OCI-LY3 (cell line): Measurements from ENCODE around the gene GSAP.
A peak's percentile ranks its signal among the peaks of the same experiment; 100 is the strongest.

Experiments
- H2AFZ ChIP-seq: fragments of 200-600, 300-600 bp; shearing (Covaris generic); 2 replicates; pipeline ENCODE4 v1.6.0; 2014; ENCODE audit warnings: antibody characterized with exemption, low read depth, low read length
- H3K27ac ChIP-seq: fragments of 200-600, 300-600 bp; sonication (generic); 2 replicates; pipeline ENCODE4 v1.5.1; 2014; ENCODE audit warnings: mild to moderate bottlenecking, low read length, moderate library complexity, mixed read lengths
- H3K27me3 ChIP-seq: fragments of 200-600, 300-600 bp; sonication (generic); 2 replicates; pipeline ENCODE4 v1.6.1; 2014; ENCODE audit warnings: low read depth, low read length, mixed read lengths
- H3K36me3 ChIP-seq: fragments of 200-600, 300-600 bp; sonication (generic); replicated peaks from 2 replicates; pipeline ENCODE3; 2014; ENCODE audit warnings: low read depth, low read length, mixed read lengths
- H3K4me1 ChIP-seq: fragments of 300-600, 200-600 bp; sonication (generic); 2 replicates; pipeline ENCODE4 v1.6.1; 2014; ENCODE audit warnings: low read length, mixed read lengths
- H3K4me2 ChIP-seq: fragments of 200-600, 300-600 bp; sonication (generic); 2 replicates; pipeline ENCODE4 v1.6.1; 2014; ENCODE audit warnings: low read length, mixed read lengths
- H3K4me3 ChIP-seq: fragments of 300-600, 200-600 bp; sonication (generic); 2 replicates; pipeline ENCODE4 v1.5.1; 2014; ENCODE audit warnings: antibody characterized with exemption, mild to moderate bottlenecking, low read length, moderate library complexity
- H3K79me2 ChIP-seq: fragments of 300-600, 200-600 bp; shearing (Covaris generic); 2 replicates; pipeline ENCODE4 v1.6.1; 2014; ENCODE audit warnings: mild to moderate bottlenecking, low read length, mixed read lengths
- H3K9ac ChIP-seq: fragments of 300-600, 200-600 bp; shearing (Covaris generic); 2 replicates; pipeline ENCODE4 v1.6.0; 2014; ENCODE audit warnings: mild to moderate bottlenecking, low read length, moderate library complexity
- H3K9me3 ChIP-seq: fragments of 200-600, 300-600 bp; shearing (Covaris generic); 2 replicates; pipeline ENCODE4 v1.6.1; 2014; ENCODE audit warnings: low read length, mixed read lengths; ENCODE audit not compliant: insufficient read depth
- H4K20me1 ChIP-seq: fragments of 200-600, 300-600 bp; sonication (generic); 2 replicates; pipeline ENCODE4 v1.6.1; 2016; ENCODE audit warnings: low read length, mixed read lengths; ENCODE audit not compliant: insufficient read depth
- EZH2phosphoT487 ChIP-seq: fragments of 200-600 bp; shearing (Covaris generic); IDR thresholded peaks from 2 replicates; pipeline ENCODE4 v1.6.1; 2018; ENCODE audit warnings: antibody characterized with exemption, mixed run types, low read depth
- TF ChIP-seq, protein P1 (sequence below): fragments of 200-600, 300-600 bp; sonication (generic); IDR thresholded peaks from 2 replicates; pipeline ENCODE4 v1.5.1; 2014; ENCODE audit warnings: antibody characterized with exemption, low read length, low read depth

Gene GSAP

DNA sequence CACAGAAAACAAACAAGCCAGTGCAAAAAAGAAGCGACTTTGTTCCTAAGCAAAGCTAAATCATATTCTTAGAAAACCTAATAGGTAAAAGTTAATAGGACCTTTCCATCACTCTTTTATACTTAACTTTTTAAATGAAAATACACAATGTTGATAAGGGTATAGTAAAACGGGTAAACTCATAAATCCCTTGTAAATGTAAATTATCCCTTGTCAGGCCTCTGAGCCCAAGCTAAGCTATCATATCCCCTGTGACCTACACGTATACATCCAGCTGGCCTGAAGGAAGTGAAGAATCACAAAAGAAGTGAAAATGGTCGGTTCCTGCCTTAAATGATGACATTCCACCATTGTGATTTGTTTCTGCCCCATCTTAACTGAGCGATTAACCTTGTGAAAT lies 76.4 kb downstream of the GSAP start:
- TF ChIP-seq, protein P1, sequence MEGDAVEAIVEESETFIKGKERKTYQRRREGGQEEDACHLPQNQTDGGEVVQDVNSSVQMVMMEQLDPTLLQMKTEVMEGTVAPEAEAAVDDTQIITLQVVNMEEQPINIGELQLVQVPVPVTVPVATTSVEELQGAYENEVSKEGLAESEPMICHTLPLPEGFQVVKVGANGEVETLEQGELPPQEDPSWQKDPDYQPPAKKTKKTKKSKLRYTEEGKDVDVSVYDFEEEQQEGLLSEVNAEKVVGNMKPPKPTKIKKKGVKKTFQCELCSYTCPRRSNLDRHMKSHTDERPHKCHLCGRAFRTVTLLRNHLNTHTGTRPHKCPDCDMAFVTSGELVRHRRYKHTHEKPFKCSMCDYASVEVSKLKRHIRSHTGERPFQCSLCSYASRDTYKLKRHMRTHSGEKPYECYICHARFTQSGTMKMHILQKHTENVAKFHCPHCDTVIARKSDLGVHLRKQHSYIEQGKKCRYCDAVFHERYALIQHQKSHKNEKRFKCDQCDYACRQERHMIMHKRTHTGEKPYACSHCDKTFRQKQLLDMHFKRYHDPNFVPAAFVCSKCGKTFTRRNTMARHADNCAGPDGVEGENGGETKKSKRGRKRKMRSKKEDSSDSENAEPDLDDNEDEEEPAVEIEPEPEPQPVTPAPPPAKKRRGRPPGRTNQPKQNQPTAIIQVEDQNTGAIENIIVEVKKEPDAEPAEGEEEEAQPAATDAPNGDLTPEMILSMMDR = no peak
- TF ChIP-seq EZH2phosphoT487 = no peak
- H3K79me2 ChIP-seq = no peaks in the 10 kb centered on the region
- no peaks in the 10 kb centered on the region for H4K20me1 ChIP-seq
- no peaks in the 10 kb centered on the region for H3K36me3 ChIP-seq
- peaks cover 41% of the 10 kb centered on the region for H3K4me1 ChIP-seq
- H3K9me3 ChIP-seq = no peaks in the 10 kb centered on the region
- H2AFZ ChIP-seq = no peak overlapping the region
- H3K4me2 ChIP-seq = peak overlapping the region; percentile 13
- peak overlapping the region; percentile 50 for H3K27ac ChIP-seq
- H3K9ac ChIP-seq = no peak overlapping the region
- H3K4me3 ChIP-seq = no peak overlapping the region
- H3K27me3 ChIP-seq = no peaks in the 10 kb centered on the region

DNA sequence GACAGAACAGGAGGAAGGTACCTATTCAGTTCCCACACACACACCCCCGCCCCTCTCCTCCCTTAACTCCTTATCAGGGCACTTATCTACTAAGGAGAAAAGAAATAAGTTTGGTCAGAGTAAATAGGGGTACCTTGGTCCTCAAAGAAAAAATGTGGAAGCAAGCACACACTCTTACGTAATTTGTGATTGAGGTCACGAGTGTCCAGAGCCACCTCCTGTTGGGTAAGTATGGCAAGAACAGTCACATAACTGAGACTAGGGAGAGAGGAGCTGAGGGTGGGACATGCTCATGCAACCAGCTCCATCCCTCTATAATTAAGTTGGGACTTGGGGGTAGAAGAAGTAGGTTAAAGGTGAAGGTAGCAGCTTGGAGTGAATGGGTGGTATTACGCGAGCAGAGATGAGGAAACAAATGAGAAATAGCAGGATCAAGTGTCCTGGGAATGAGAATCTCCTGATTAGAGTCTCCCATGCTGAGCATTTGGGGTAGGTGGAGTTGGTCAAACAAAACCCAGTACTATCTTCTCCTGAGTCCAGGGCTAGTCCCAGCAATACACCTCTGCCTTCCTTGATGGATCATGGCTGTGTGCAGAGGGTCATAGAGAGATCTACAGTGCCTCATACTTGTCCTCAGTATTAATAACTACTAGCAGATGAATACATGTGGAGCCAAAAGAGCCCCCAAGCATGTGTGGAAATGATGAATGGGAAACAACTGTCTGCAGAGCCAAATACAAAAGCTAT lies 77.1 kb downstream of the GSAP start:
- Histone ChIP-seq H3K27me3 (no peaks in the 10 kb centered on the region), H3K36me3 (no peaks in the 10 kb centered on the region), H3K4me1 (peaks cover 41% of the 10 kb centered on the region), H4K20me1 (no peaks in the 10 kb centered on the region), H3K4me2 (peak overlapping the region; percentile 13; the same call in 1 of the 2 replicates), H3K27ac (peak overlapping the region; percentile 50), H3K4me3 (no peak overlapping the region), H3K9me3 (no peaks in the 10 kb centered on the region), H3K79me2 (no peaks in the 10 kb centered on the region), H3K9ac (no peak overlapping the region), H2AFZ (no peak overlapping the region)
- TF ChIP-seq, protein P1 = no peak
- no peak for TF ChIP-seq EZH2phosphoT487

DNA sequence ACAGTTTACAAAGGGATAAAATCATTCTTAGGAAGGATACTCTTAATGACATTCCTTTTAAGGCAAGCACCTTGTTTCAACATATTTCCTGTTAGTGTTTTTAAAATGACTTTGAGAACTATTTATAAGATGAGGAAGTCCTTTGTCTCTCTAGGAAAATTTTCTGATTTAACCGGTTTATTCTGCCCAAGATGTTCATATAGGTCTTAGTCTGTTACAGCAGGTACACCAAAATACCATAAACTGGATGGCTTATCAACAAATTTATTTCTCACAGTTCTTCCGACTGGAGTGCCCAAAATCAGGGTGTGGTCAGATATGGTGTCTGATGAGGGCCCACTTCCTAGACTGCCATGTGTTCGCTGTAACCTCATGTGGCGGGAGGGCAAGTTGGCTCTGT lies 77.9 kb downstream of the GSAP start:
- Histone ChIP-seq H3K4me2 (no peak overlapping the region), H3K79me2 (no peaks in the 10 kb centered on the region), H2AFZ (no peak overlapping the region), H3K27me3 (no peaks in the 10 kb centered on the region), H3K27ac (no peak overlapping the region), H3K9me3 (no peaks in the 10 kb centered on the region), H3K4me3 (no peak overlapping the region), H4K20me1 (no peaks in the 10 kb centered on the region), H3K36me3 (no peaks in the 10 kb centered on the region), H3K4me1 (peaks cover 41% of the 10 kb centered on the region), H3K9ac (no peak overlapping the region)
- TF ChIP-seq EZH2phosphoT487 = no peak
- TF ChIP-seq, protein P1 = no peak

DNA sequence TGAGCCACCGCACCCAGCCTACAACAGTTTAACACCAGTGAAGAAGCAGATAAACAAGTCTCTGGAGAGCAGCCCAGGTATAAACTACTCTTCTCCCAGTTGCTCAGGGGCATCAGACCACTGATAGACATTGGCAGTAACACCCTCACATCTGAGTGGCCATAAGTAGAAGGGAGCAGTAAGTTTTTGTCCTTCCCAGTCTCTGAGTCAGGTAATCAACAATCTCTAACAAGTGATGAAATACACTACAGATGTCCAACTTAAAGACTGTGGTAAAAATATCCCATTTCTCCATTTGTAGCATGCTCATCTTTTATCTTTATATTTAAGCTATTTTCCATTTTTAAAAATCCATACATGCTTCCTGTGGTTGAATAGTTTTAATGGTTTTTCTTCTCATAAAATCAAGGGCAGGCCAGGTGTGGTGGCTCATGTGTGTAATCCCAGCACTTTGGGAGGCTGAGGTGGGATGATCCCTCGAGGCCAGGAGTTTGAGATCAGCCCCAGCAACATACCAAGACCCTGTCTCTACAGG lies 78.6 kb downstream of the GSAP start:
- H3K4me2 ChIP-seq = no peak overlapping the region
- H3K4me3 ChIP-seq = no peak overlapping the region
- no peaks in the 10 kb centered on the region for H3K36me3 ChIP-seq
- no peak overlapping the region for H2AFZ ChIP-seq
- H3K9me3 ChIP-seq = no peaks in the 10 kb centered on the region
- no peaks in the 10 kb centered on the region for H3K79me2 ChIP-seq
- no peaks in the 10 kb centered on the region for H4K20me1 ChIP-seq
- H3K9ac ChIP-seq = no peak overlapping the region
- TF ChIP-seq EZH2phosphoT487 = no peak
- TF ChIP-seq, protein P1 = no peak
- H3K27ac ChIP-seq = no peak overlapping the region
- H3K4me1 ChIP-seq = peaks cover 41% of the 10 kb centered on the region
- H3K27me3 ChIP-seq = no peaks in the 10 kb centered on the region
